GM21360 (cell line): ENCODE measurements around the gene PREX1.

Experiments
- ATAC-seq: cut with Tn5 transposase; IDR thresholded peaks from one replicate; pipeline ENCODE4 v1.9.1; 2021; ENCODE audit warnings: mild to moderate bottlenecking, moderate library complexity; ENCODE audit not compliant: unreplicated experiment

The PREX1 gene

GRCh38 chr20:48597521-48598302 lies 230.1 kb downstream of the PREX1 start:
- no peak for ATAC-seq

GRCh38 chr20:48596334-48596898 lies 231.4 kb downstream of the PREX1 start:
- no peak for ATAC-seq

- ATAC-seq: no peak
Observed at GRCh38 chr20:48595495-48596333, 232.1 kb downstream of the PREX1 start.

- no peak for ATAC-seq
Observed at GRCh38 chr20:48594533-48594932, 233.3 kb downstream of the PREX1 start.

GRCh38 chr20:48592107-48592940 lies 235.5 kb downstream of the PREX1 start:
- no peak for ATAC-seq

GRCh38 chr20:48586730-48587129 lies 241.1 kb downstream of the PREX1 start:
- no peak for ATAC-seq

GRCh38 chr20:48585061-48585870 lies 242.5 kb downstream of the PREX1 start:
- ATAC-seq: no peak

GRCh38 chr20:48584391-48585060 lies 243.3 kb downstream of the PREX1 start:
- ATAC-seq: no peak

GRCh38 chr20:48583801-48584200 lies 244.0 kb downstream of the PREX1 start:
- ATAC-seq: no peak

- ATAC-seq: no peak
Observed at GRCh38 chr20:48583171-48583570, 244.6 kb downstream of the PREX1 start.

GRCh38 chr20:48582673-48582985 lies 245.2 kb downstream of the PREX1 start:
- no peak for ATAC-seq

- no peak for ATAC-seq
Observed at GRCh38 chr20:48581167-48581566, 246.6 kb downstream of the PREX1 start.

- no peak for ATAC-seq
Observed at GRCh38 chr20:48578397-48579098, 249.3 kb downstream of the PREX1 start.

GRCh38 chr20:48577557-48577956 lies 250.2 kb downstream of the PREX1 start:
- no peak for ATAC-seq

- ATAC-seq: no peak
Observed at GRCh38 chr20:48574383-48574782, 253.4 kb downstream of the PREX1 start.
